ENCODE measurements around the gene PARVA.

DNA sequence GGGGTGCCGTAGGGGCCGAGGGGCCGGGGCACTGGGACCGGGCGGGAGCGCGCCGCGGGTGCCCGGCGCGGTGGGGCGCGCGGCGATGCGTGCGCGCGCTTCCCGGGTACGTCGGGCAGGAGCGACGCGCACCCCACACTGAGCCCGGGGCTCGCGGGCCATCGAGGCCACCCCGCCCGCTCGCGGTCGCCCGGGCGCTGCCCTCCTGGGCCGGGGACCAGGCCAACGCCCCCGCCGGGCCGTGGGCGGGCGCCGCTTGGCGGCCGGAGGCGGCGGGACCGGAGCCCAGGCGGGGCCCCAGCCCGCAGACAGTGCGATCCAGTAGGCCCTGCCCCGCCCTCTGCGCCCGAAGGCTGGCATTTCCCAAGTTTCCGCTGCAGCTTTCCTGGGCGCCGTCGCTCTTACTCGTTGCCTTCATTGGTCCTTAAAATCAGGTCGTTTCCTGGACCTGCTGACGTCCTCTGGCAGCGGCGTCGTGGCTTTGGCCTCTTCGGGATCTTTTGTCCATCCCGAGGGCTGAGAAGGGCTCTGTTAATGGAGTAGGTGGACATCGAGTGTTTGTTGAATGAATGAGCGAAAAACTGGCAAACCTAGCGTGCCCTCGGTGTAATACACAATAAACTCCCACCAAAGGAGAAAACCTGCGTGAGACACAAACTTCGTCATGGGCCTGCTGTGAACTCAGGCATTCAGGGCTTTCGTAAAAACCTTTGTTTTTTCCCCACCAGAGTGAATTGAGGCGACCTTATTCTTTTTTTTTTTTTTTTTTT is 638 bp downstream of the PARVA start:
- TF ChIP-seq POLR2AphosphoS5 (IDR thresholded peaks at IDR 0.05; ENCODE audit: low read depth, low read length) (no peak), TAF1 (IDR thresholded peaks at IDR 0.05; ENCODE audit: borderline replicate concordance, insufficient read depth, low read length) (no peak), SIN3A (IDR thresholded peaks at IDR 0.05; ENCODE audit: borderline replicate concordance, insufficient read depth, low read length) (no peak; the same call in 1 of the 2 replicates)
- TF ChIP-seq, protein P1, sequence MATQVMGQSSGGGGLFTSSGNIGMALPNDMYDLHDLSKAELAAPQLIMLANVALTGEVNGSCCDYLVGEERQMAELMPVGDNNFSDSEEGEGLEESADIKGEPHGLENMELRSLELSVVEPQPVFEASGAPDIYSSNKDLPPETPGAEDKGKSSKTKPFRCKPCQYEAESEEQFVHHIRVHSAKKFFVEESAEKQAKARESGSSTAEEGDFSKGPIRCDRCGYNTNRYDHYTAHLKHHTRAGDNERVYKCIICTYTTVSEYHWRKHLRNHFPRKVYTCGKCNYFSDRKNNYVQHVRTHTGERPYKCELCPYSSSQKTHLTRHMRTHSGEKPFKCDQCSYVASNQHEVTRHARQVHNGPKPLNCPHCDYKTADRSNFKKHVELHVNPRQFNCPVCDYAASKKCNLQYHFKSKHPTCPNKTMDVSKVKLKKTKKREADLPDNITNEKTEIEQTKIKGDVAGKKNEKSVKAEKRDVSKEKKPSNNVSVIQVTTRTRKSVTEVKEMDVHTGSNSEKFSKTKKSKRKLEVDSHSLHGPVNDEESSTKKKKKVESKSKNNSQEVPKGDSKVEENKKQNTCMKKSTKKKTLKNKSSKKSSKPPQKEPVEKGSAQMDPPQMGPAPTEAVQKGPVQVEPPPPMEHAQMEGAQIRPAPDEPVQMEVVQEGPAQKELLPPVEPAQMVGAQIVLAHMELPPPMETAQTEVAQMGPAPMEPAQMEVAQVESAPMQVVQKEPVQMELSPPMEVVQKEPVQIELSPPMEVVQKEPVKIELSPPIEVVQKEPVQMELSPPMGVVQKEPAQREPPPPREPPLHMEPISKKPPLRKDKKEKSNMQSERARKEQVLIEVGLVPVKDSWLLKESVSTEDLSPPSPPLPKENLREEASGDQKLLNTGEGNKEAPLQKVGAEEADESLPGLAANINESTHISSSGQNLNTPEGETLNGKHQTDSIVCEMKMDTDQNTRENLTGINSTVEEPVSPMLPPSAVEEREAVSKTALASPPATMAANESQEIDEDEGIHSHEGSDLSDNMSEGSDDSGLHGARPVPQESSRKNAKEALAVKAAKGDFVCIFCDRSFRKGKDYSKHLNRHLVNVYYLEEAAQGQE (IDR thresholded peaks at IDR 0.05; ENCODE audit: insufficient read depth in 1 of 2, low read depth in 2 of 2, low read length in 2 of 2) = no peak
